Fibroblast of pulmonary artery (primary cell): ENCODE results near the gene SKAP2.

Experiments
- DNase-seq: peaks from one replicate; pipeline ENCODE4 v3.0.0-alpha.2; 2010; ENCODE audit warnings: low read depth
- H3K4me3 ChIP-seq: replicated peaks from 2 replicates; pipeline ENCODE4 v1.5.1; 2011; ENCODE audit warnings: low read depth, mild to moderate bottlenecking, control low read depth, low read length, moderate library complexity
- CTCF ChIP-seq: IDR thresholded peaks from 2 replicates; pipeline ENCODE4 v1.5.1; 2011; ENCODE audit warnings: mild to moderate bottlenecking, control low read depth, low read length, inconsistent platforms; ENCODE audit errors: missing control alignments

SKAP2 gene

DNA sequence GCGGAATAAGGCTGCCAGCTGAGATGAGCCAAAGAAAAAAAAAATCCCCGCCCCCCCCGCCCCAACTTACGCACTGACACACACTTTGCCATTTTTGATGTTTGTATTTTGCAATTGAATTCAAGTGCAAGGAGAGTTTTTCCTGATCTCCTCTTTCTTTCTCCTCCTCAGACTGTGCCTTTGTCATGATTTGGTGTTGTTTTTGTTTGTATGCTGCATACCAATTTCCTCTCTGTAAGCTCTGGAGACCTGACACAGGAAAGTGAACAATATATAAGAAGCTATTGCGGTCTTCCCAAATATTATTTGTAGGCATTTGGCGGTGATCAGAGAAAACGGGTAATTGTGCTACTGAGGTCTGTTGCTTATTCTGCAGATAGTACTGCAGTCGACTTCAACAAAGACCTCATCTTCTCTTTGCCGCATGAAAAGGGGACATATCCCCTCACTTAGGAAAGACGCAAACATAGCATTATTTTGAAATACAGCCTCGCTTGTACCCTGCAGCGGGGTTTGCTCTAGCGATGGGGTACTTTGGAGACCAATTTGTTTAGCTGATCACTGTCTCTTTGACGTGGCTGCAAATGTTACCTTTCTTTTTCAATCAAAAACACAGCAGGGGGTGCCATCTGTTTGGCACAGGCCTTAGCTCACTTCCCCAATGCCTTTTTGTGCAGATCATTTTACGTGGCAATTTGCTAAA is 206.6 kb downstream of the SKAP2 start:
- H3K4me3 ChIP-seq = no peak overlapping the region
- no peak for DNase-seq
- TF ChIP-seq CTCF = no peak

GRCh38 chr7:26657206-26657641 is 207.2 kb downstream of the SKAP2 start:
- TF ChIP-seq CTCF = no peak
- H3K4me3 ChIP-seq = no peak overlapping the region
- DNase-seq = no peak

GRCh38 chr7:26656735-26657134 is 207.7 kb downstream of the SKAP2 start:
- TF ChIP-seq CTCF = no peak

DNA sequence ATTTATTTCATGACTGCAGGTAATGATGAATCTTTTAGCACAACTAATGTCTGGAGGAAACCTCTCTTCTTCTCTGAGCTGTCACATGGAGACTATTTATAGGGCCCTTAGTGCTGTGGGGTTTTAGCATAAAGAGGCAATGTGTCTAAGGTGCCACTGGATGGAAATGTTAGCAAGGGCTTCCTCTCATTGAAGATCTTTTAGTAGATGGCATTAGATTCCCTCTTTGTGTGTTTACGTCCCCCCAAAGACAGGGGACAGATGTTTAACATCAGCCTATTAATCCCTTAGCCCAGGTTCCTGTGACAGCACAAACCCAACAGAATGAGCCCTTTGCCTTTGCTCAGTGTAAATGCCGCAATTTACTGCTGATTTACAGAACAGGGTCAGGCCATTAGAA is 208.6 kb downstream of the SKAP2 start:
- no peak for DNase-seq
- TF ChIP-seq CTCF = no peak

More at GRCh38 chr7:26656735-26657134, 207.7 kb downstream of the SKAP2 start:
- DNase-seq = no peak
- no peak overlapping the region for H3K4me3 ChIP-seq

GRCh38 chr7:26653430-26654399 is 210.7 kb downstream of the SKAP2 start:
- H3K4me3 ChIP-seq = no peak overlapping the region
- no peak for TF ChIP-seq CTCF
- DNase-seq = peak; percentile 26

More for the DNA sequence above, 208.6 kb downstream of the SKAP2 start:
- no peak overlapping the region for H3K4me3 ChIP-seq

GRCh38 chr7:26652401-26653100 is 211.8 kb downstream of the SKAP2 start:
- no peak for TF ChIP-seq CTCF
- no peak for DNase-seq

More at GRCh38 chr7:26652401-26653100, 211.8 kb downstream of the SKAP2 start:
- H3K4me3 ChIP-seq = no peak overlapping the region
